ENCODE data around the gene EIF5B.

EIF5B gene

DNA sequence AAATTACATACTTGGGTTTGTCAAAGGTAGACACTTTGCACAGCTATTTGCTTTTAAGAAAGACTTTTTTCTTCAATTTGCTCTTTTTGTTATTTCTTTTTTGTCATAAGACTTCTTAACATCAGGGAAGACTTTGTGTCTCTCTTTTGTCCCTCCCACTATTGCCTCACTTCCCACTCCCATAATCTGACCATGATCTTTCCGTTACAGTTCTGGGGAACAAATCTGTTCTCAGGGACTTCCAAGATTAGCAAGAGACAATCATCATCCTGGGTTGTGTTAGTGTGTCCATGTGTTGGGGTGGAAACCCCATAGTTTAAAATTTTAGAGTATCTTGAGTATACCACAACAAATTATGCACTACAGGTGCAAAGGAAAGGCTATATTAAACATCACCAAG is 77.4 kb downstream of the EIF5B start:
- DNase-seq (ENCODE audit: low spot score): no peak

DNA sequence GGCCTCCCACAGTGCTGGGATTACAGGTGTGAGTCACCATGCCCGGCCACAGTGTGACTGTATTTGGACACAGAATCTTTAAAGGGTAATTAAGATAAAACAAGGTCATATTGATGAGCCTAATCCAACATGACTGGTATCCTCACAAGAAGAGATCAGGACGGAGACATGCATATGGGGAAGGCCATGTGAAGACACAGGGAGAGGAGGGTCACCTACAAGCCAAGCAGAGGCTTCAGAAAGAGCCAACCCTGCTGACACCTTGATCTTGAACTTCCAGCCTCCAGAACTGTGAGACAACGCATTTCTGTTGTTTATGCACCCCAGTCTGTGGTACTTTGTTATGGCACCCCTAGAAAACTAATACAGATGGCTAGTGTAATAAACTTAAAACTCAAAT is 80.2 kb downstream of the EIF5B start:
- no peak for DNase-seq (ENCODE audit: low spot score)

DNA sequence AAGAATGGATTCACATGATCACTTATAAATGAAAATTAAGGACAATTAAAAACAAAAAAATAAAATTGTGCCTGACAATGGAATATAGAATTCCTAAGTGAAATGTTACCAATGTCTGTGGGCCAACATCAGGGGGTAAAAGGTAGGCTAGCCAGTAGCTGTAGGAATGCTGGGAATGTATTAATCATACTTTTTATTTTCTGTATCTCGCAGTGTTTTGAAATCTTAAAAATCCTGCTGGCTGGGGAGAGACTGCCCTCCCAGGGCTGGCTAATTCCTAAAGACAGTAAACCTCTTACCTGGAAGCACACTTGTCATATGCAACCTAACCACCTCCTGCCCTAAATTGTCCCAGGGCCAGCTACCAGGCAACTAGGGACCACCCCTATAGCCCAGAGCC is 82.8 kb downstream of the EIF5B start:
- DNase-seq (ENCODE audit: low spot score): no peak

DNA sequence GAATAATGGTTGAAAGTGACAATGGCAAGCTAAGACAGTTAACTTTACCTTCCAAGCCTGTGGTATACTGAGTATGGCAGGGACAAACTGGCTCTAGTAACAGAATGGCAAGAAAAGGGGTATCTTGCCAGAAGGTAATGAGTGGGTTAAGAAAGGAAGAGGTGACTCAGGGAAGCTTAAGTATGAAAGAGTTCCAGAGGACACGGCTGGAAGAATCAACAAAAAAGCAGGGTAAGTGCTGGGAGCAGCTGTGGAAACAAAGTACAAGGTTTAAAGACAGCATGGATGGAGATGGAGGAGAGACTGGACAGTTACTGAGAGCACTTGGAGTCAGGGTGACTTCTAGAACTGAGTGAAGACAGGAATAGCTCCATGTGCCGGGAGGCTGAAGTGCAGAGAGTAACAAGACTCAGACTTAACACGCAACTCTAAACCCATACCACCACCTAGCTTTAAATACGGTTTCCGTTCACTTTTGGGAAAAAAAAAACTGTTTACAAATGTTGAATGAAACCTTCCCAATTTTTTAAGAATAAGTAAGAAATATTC is 83.6 kb downstream of the EIF5B start:
- DNase-seq (ENCODE audit: low spot score): no peak

DNA sequence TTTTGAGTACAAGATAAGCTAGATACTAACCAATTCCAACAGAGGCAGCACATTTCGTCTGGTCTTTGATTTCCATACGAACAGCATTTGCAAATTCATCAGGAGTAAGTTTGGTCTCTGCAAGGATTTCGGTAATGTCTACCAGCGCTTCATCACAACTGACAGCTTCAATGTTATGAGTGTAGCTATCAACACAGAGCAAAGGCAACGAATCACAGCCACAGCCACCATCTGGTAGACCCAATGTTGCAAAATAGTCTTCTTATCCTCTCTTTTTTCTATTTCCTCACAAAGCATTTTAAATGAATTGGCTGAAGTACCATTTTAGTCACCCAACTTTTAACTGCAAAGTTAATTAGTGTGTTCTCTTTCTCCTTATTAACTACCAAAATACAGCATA is 84.3 kb downstream of the EIF5B start:
- DNase-seq (ENCODE audit: low spot score): no peak

DNA sequence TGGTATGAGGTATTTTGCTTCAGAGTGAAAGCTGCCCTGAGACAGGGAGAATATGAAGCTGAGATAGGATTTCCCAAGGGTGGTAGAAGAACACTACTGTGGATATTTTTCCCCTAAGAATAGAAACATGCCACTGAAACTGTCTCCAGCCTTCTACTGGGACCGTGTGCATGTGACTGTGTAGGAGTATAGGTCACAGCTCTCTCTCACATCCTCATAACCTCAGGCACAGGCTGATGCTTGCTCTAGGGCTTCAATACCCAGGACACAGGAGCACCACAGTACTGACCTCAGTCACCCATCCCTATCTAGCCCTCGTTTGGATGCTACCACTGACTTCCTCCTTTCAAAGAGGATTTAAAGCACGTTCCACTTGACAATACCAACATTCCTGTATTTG is 85.4 kb downstream of the EIF5B start:
- no peak for DNase-seq (ENCODE audit: low spot score)

DNA sequence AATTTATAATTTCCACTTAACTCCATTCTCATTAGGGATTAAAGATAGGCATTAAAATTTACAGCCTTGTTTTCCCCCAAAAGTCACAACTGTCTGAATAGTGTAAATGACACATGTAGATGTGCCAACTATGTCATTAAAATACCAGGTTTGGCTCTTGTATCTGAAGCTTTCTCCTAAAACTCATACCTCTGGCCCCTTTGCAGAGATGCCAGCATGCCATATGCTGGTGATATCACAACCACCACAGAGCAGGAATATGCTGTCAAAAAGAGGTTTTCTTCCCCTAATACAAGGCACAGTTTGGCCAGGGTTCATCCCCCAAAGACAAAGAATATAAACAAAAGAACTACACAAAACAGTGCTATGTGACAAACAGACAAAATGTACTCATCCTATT is 87.2 kb downstream of the EIF5B start:
- DNase-seq (ENCODE audit: low spot score): no peak

DNA sequence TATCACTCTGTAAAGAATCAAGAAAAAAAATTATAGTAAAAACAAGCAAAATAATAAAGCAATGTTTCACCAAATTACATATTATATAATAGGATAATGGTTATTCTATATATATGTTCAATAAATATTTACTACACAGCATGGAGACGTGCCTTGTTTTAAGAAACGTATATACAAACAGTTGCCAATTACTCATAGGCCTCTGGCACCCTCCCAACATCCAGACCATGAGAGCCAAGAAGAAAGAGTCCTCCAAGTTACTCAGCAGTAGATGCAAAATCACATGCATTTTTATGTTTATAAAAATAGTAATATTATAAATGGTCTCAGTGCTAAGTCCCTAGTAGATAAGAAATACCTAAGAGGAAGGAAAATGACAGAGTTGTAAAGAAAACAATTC is 87.8 kb downstream of the EIF5B start:
- no peak for DNase-seq (ENCODE audit: low spot score)

DNA sequence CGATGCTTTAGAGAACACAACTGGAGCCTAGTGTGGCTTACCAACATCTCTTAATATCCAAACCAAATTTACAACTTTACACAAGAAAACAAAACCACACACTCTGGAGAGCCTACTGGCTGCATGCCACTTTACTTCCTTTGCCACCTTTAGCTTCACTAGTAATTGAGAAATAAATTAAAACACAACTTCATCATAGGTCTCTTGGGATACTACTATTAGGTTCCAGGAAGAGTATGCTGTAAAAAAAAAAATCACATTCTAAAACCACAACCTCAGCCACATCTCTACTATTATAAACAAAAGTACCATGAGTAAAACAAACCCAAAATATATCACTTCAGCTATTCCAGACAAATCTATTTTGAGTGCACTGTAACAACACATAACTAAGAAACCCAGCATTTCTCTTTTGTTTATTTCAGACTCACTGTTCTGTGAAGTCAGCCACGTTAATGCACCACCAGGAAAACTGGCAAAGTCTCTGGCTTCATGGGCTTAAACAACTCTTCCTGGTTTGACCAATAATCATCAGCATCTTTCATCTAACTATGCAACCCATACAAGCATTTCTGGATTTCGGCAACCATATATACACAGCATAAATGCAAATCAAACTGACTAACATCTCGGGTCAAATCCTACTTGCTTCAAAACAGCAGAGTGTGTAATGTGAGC is 93.6 kb downstream of the EIF5B start:
- no peak for DNase-seq (ENCODE audit: low spot score)

DNA sequence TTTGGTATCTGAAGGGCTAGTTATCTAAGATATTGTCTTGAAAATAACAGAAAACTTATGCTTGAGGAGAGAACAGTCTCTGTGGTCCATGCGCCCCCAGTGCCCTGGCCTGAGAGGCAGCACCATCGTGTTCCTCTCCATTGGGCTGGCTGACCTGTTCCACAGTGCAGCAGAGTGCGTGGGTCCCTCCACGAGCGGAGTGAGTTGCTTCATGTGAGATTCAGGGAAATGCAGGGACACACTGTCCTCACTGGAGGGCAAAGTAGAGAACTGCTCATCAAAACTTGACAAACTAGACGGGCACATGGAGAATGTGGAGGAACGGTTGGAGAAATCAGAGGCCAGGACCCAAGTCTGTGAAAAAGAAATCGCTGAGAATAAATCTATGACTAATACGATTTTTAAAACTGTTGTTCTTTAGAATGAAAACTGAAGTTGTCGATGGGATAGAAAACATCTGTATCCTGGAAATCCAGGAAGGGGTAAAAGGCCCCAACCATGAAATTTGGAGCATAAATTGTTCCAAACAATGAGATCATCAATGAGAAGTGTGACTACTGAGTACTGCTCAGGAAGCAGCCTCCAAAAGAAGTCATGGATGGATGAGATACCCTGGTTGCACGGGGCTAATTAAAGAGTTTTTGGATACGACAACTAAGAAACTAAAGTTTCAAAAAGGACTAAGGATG is 94.5 kb downstream of the EIF5B start:
- DNase-seq (ENCODE audit: low spot score): no peak

DNA sequence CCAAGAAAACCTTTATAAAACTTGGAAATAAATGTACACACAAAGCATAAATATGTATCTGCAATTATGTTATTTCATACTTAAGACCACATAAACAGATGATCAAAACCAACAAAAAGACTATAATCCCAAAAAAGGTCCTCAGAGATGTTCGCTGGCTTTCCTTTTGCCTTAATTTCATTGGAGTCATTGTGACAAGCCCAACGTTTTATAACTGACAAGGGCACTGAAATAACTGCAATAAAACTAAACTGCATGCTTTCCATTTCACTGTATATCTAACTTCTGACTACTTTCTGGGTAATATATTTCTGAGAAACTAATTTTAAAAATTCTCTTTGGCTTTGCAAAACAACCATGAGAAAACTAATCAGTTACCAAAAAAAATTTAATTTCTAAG is 96.2 kb downstream of the EIF5B start:
- DNase-seq (ENCODE audit: low spot score): no peak

DNA sequence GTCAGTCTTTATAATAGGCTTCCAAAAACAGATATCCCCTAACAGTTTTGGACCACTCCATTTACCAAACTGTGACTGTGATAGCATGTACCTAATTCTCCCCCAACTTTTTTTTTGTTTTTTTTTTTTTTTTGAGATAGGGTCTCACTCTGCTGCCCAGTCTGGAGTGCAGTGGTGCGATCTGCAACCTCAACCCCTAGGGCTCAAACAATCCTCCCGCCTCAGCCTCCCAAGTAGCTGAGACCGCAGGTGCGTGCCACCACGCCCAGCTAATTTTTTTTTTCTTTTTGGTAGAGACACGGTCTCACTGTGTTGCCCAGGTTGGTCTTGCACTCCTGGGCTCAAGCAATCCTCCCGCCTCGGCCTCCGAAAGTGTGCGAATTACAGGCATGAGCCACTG is 99.7 kb downstream of the EIF5B start:
- DNase-seq (ENCODE audit: low spot score): no peak

DNA sequence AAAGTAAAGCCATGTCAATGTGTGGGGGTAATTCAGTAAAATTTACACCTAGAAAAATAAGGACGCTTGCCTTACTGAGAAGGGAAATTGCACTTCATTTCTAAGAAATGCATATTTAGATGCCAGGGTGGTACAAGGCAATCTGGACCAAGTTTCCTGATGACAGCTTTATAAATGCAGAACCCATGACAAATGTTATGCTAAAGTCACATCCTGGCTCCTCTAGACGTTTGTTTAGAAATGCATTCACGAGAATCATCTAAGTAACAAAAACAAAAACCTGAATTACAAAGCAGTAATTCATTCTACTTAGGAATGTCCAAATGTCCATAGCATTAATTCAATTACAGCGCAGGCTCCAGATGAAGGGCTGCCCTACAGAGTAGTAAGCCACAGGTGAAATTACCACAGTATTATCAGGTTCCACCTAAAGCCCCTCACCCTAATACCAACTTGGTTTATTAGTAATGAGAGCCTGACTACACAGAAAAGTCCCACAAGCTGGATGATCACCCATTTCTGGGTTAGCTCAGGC is 102.8 kb downstream of the EIF5B start:
- no peak for DNase-seq (ENCODE audit: low spot score)

DNA sequence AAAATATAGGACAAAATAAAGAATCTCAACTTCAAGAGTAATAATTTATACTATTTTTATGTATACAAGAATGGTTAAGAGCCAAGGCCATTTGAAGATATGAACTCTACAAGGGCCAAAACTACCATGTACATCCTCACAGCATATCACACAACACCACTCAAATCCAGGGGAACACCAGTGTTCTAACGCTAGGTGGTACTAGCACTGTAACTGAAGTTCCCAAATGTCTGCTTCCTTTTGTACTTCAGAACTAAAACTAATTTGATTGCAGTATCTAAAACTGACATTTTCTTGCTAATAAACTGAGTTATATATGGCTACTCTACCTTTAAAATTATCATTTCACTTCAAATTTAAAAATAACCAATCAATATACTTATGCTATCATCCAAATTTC is 105.6 kb downstream of the EIF5B start:
- DNase-seq (ENCODE audit: low spot score): no peak

DNA sequence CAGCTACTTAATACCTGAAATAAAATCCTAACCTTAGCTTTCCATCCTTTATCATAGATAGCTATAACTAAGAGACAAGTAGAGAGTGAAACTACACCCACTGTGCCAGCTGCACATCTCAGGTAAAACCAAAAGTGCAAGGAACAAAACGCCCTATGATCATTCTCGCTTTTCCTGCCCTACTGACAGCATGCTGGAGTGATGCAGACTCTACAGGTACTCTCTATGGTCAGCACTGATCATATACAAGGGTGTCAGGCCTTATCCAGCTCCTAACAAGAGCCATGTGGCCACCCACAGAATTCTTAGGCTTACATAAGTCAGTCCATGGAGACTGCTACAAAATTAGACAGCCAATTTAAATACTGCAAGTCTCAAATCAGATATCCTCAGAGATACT is 107.0 kb downstream of the EIF5B start:
- no peak for DNase-seq (ENCODE audit: low spot score)

DNA sequence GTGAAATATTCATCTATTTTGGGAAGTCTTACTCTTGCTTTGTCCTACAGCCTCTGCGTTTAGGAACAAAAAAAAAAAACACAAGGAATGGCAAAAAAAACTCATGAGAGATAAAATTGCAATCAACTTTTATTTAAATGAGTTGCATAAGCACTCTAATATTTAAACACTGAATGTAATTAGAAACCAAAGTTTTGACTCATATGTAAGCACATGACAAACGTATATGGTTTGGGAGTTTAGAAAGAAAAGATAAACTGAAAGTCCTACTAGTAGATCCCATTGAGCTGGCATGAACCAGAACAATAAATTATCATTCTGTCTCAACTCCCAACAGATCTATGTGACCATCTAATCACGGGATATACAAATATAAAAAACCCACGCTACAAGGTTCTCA is 107.9 kb downstream of the EIF5B start:
- no peak for DNase-seq (ENCODE audit: low spot score)

DNA sequence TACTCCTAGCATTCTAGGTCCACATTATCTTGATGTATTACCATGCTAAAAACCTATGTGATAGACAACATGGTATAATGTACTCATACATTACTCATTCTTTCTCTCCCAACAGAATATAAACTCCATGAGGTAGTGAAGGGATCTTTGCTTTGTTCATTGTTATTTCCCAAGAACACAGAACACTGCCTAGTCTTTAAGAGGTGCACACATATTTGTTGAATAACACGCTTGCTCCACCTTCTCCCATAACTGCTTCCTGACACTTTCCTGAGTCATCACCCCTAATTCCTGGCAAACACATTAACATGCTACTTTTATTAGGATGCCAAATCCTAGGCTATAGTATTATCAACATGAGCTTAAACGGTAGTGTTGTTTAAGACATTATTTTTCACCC is 111.4 kb downstream of the EIF5B start:
- no peak for DNase-seq (ENCODE audit: low spot score)

DNA sequence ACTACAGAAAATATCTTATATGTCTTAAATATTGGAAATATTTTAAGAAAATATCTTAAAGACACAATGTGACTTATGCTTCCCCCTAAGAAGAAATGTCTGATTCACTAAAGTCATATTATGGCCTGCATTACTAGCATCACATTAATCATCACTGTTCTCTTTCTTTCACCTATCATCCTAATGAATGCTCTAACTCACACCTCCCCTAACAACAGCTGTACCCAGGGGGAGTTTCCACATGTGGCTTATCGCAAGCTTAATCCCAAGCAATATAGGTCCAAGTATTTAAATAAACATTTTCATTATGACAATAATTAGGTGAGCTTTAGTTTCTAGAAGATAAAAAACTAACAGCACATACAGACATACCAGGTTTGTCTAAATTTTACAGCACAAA is 113.0 kb downstream of the EIF5B start:
- DNase-seq (ENCODE audit: low spot score): no peak

Measured in left forelimb (tissue), 1 donor.